ENCODE results near the gene NKAIN4.

NKAIN4 gene

DNA sequence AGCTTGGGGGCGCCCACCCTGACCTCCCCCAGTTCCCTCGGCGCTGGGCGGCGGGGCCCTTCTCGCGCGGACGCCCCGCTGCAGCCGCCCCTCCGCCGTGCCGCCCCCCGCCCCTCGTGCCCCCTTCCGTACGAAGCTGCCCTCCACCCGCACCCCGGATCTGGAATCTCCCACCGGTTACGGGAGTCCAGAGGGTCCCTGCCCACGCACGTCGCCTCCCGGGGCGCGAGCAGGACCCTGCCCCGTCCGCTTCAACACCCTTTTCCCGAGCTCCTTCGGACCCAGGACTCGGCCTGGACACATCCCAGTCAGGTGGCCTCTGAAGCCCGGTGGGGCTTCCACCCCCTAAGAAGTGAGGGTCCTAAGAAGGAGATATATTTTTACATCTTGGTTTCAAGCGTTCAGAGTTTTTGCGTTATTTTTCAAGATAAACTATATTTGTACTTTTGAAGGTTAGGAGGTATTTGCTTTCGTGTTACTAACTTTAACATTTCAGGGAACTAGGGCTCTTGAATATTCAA lies 18.9 kb upstream of the NKAIN4 start:
- DNase-seq, result no peak

DNA sequence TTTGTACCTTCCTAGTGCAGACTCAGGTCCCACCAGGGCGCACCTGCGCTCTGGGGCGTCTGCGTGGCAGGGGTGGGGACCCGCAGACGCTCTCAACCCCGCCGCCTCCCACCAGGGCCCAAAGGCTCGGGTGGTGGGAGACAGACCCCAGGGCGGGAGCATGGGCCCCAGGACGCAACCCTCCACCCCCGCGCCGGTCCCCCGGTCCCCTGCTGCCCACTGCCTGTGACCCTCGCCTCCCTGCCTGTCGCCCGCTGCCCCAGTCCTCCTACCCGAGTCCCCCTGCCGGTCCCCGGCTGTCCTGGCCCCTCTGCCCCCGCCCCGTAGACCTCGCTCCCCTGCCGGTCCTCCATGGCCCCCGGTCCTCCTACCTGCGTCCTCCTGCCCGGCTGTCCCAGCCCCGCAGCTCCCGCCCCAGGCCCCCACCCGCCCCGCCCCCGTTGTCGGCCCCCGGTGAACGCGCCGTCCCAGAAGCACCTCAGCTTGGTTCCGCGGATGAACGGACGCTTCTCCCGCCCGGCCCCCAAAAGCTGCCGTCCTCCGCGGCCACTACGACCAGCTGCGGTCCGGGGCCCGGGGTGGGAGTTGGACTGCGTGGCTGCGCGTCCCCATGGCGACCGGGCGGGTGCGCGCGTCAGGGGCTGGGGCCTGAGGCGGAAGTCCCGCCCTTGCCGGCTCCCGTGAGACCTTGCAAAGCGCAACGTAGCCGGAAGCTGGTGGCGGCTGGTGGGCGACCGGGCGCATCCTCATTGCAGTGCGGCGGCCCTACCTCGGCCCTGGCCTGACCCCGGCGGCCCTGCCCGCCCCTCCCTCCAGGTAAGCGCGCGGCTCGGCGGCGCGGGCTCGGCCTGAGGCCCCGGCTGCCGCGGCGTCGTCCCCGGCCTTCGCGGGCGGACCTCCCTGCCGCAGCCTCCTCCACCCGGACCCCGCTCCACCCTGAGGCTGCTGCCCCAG lies 18.1 kb upstream of the NKAIN4 start, which contains the start of gene ARFGAP1:
Gene ARFGAP1, plus strand, starts transcription at position 709 of the 954 bp plus-strand sequence. CDS start 2,768 bp downstream, outside the sequence.
- peak; percentile 93 for DNase-seq

DNA sequence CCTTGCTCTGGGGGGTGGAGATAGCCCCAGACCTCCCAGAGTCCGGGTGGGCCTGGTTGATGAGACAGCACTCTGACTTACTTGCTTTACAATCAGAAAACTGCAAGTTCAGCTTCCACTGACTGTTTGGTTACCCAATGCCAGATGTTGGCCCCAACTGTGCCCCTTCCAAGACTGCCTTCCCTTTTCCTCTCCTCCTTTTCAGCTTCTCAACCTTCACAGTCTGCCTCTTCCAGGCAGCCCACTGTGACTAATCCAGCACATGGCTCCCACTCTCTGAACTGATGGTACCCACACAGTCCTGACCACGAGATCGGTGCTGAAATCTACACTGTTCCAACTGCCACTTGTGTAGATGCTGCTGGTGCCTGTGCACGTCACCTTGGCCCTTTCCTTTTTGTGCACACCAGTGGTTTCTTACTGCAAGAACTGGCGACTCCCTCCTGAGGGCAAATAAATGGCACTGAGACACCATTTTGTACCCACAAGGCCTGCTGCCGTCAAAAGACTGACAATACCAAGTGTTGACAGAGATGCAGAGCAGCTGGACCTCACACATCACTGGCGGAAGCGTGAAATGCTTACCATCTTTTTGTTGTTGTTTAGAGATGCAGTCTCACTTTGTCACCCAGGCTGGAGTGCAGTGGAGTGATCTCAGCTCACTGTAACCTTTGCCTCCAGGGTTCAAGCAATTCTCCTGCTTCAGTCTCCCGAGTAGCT lies 16.5 kb upstream of the NKAIN4 start:
- DNase-seq, result no peak

GRCh38 chr20:63269724-63270123 lies 15.5 kb upstream of the NKAIN4 start:
- no peak for DNase-seq

GRCh38 chr20:63268671-63269439 lies 14.6 kb upstream of the NKAIN4 start:
- no peak for DNase-seq

GRCh38 chr20:63268256-63268655 lies 14.0 kb upstream of the NKAIN4 start:
- no peak for DNase-seq

DNA sequence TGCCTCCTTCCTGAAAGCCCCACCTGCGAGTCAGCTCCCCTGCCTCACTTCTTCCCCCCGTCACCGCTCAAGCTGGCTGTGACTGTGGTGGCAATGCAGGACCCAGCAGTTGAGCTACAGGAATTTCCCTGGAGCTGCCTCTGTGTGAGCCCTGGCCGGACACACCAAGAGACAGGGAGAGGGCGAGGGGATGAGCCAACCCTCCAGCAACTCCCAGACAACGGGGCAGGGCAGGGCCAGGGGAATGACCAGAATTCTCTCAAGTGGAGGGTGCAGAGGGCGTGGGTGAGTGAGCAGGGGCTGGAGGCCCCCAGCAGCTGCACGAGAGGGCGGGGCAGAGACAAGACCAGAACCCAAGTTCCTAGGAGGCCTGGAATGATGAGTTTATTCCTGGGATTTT lies 13.4 kb upstream of the NKAIN4 start:
- no peak for DNase-seq

DNA sequence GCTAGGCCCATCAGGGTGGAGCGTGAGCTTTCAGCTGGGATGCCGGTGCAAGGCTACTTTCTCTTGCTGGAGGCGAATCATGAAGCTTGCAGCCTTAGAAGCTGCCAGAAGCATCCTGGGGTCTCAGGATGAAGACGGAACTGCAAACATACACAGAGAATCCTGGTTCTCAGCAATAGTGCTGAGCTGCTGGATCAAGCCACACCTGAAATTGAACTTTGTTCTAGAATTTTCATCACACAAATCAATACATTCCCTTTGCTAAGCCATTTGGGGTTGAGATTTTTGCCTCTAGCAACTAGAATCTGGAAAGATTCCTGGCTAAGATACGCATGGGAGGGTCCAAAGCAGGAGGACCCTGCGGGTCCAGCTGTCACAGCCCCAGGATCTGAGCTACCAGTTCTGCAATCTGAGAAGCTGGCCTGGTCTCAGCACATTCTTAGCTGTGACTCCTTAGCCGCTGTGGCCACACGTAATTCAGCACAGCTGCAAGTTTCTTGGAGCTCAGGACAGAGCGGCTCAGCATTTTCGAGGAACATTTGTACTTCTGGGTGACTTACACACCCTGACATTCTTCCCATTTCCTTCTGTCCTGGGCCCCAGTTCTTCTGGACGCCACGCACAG lies 11.7 kb upstream of the NKAIN4 start:
- no peak for DNase-seq

DNA sequence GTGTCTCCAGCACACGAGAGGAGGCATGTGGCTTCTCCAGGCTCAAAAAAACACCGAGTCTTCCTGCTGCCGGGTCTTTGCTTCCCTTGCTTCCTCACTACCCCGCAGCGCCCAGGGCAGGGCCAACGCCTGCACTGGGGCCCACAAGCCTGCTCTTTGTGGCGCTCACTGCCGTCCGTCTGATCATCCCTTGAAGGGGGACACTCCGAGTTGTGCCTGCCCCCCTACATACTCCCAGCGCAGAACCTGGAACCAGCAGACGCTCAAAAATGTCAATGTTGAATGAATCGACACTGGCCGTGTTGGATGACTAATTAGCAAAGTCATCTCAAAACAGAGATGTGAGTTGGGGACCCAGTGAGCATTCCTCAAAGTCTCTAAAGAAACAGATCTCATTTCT lies 10.3 kb upstream of the NKAIN4 start:
- DNase-seq, result no peak

GRCh38 chr20:63264000-63264399 lies 9.7 kb upstream of the NKAIN4 start:
- no peak for DNase-seq

DNA sequence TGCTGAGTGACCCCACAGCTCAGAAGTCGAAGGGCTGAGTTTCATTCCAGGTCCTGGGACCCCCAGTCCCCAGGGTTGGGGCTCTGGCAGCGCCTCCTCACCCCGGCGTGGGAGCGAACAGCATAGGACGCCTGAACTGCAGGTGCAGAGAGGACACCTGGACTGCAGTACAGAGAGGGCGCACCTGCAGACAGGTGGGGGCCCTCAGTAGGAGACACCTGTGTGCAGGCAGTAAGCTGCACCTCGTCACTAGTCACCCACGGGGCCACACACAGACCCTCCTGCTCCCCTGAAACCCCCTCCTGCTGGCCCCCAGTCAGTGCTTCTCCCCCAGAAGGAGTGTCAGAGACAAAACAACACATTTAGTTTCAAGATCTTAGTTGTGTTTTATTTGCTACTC lies 8.6 kb upstream of the NKAIN4 start:
- no peak for DNase-seq

- DNase-seq, result no peak
Observed at GRCh38 chr20:63261795-63262528, 7.7 kb upstream of the NKAIN4 start.

DNA sequence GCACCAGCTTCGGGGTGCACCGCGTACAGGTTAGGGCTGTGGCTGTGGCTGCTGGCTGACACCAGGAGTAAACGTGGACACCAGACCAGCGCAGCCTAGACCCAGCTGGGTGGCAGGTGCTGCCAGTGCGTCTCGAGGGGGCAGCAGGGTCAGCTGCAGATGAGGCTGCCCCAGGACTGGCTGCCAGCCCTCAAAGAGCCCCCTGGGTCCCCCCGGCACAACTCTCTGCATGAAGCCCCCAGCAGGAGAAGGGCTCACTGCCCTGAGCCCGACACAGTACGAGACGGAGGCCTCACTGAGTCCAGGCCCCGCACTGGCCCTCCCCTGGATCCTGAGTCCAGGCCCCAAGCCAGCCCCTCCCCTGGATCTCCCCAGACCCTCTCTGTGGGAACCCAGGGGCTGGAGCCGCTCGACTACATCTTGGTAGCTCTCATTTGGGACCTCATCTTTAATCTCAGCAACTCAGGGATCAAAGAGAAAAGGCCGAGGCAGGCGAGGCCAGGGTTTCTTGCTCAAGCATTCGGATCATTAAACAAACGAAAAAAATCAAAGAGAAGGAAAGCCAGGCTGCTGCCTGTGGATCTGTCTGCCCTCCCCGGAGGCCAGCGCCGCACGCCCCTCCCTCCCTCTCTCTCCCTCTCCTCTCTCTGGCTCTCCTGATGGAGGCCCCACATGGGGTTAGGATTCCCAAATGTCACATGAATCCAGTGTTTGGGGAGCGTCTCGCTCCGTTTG lies 7.0 kb upstream of the NKAIN4 start:
- no peak for DNase-seq

- no peak for DNase-seq
Observed at GRCh38 chr20:63260521-63260920, 6.3 kb upstream of the NKAIN4 start.

GRCh38 chr20:63259734-63260460 lies 5.6 kb upstream of the NKAIN4 start:
- DNase-seq, result no peak

- DNase-seq, result no peak
Observed at GRCh38 chr20:63258781-63259180, 4.5 kb upstream of the NKAIN4 start.

DNA sequence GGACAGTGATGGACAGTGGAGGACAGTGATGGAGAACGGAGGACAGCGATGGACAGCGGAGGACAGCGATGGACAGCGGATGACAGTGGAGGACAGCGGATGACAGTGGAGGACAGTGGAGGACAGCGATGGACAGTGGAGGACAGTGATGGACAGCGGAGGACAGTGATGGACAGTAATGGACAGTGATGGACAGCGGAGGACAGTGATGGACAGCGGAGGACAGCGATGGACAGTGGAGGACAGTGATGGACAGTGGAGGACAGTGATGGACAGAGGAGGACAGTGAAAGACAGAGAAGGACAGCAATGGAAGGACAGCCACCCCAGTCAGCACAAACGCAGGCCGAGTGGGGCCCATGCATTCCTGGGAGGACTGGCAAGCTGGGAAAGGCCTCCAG lies 3.4 kb upstream of the NKAIN4 start:
- DNase-seq, result no peak

DNA sequence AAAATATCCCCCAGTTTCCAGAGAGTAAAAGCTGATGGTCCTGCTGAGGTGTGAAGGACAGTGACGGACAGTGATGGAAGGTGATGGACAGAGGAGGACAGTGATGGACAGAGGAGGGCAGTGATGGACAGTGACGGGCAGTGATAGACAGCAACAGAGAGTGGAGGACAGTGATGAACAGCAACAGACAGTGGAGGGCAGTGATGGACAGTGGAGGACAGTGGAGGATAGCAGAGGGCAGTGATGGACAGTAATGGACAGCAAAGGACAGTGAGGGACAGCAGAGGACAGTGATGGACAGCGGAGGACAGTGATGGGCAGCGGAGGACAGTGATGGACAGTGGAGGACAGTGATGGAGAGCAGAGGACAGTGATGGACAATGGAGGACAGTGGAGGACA lies 2.7 kb upstream of the NKAIN4 start:
- DNase-seq, result no peak

- no peak for DNase-seq
Observed at GRCh38 chr20:63255931-63256704, 1.9 kb upstream of the NKAIN4 start.

Data from activated CD4-positive, alpha-beta T cell treated with anti-CD3 and anti-CD28 coated beads for 48 hours (primary cell).